ENCODE measurements around the gene OLFML2B. TPM values are rescaled to one million over a fixed set of nuclear protein-coding genes. Genes with fewer than 3 reads are reported as not detected.

OLFML2B gene
- total RNA-seq, 1 experiment from 2014 or later = 0.43 TPM

DNA sequence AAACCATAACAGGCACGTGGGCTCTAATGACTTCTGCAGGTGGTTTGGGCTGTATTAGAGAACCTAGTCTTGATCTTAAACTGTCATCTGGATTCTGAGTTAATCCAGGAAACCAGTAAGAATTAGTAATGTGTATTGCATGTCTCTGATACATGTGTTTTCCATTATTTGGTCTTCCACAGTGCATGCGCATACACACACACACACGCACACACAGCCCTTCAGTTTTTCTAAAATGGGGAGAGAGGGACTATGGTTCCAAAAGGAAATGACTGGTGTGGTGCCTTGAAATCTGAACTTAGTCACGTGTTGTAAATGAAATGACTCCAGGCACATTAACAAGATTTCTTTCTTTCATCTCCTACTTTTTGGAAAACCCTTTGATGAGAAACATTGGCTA, 67.6 kb downstream of the OLFML2B start:
- Mint-ChIP-seq H3K4me3 (ENCODE audit: unreplicated experiment) (no peak overlapping the region), H3K27ac (ENCODE audit: unreplicated experiment) (no peak overlapping the region), H3K4me1 (ENCODE audit: low read depth, unreplicated experiment) (no peaks in the 10 kb centered on the region), H3K36me3 (ENCODE audit: insufficient read depth, unreplicated experiment) (peaks cover 9% of the 10 kb centered on the region), H3K9me3 (ENCODE audit: unreplicated experiment) (no peaks in the 10 kb centered on the region), H3K27me3 (ENCODE audit: insufficient read depth, unreplicated experiment) (no peaks in the 10 kb centered on the region)
- BruUV-seq (replicated peaks) = no TSS peak
- ChIA-PET CTCF (no interaction called here), POLR2A (no interaction called here)
- Histone ChIP-seq H3K4me3 (ENCODE audit: low read depth, low read length) (no peak overlapping the region), H3K27me3 (replicated peaks; ENCODE audit: control insufficient read depth, insufficient read depth, low read length) (no peaks in the 10 kb centered on the region), H3K4me1 (no peaks in the 10 kb centered on the region), H3K9me3 (no peaks in the 10 kb centered on the region), H3K36me3 (ENCODE audit: control insufficient read depth, insufficient read depth, low read length) (no peaks in the 10 kb centered on the region)
- intact Hi-C loops (cut with micrococcal nuclease; ENCODE audit: unreplicated experiment) = loop anchor here (10.0 kb wide), 1 partner anchor 79 kb away; no protein-coding TSS in a partner anchor
- no peak for DNase-seq
- TF ChIP-seq, protein P1, sequence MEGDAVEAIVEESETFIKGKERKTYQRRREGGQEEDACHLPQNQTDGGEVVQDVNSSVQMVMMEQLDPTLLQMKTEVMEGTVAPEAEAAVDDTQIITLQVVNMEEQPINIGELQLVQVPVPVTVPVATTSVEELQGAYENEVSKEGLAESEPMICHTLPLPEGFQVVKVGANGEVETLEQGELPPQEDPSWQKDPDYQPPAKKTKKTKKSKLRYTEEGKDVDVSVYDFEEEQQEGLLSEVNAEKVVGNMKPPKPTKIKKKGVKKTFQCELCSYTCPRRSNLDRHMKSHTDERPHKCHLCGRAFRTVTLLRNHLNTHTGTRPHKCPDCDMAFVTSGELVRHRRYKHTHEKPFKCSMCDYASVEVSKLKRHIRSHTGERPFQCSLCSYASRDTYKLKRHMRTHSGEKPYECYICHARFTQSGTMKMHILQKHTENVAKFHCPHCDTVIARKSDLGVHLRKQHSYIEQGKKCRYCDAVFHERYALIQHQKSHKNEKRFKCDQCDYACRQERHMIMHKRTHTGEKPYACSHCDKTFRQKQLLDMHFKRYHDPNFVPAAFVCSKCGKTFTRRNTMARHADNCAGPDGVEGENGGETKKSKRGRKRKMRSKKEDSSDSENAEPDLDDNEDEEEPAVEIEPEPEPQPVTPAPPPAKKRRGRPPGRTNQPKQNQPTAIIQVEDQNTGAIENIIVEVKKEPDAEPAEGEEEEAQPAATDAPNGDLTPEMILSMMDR (IDR thresholded peaks at IDR 0.05; ENCODE audit: insufficient read depth in 1 of 2, low read depth in 1 of 2, low read length in 1 of 2, severe bottlenecking in 1 of 2, unreplicated experiment in 1 of 2) = no peak

DNA sequence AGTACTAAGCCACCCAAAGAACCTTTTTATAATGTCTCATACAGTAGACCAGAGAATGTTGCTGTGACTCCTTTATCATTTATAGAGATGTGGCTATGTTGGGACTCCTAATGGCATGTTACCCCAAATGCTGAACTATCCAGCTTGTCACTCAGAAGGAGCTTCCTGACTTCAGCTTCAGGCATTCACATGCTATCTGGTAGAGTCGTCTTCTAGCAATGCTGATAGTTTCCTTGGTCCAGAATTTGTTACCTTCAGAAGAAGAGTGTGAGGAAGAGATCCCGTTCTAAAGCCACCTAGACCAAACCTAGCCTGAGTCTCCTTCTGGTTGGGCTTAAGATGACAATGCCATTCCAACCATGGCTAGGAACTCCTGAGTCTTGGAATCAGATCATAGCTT, 68.1 kb downstream of the OLFML2B start:
- Mint-ChIP-seq H3K36me3 (ENCODE audit: insufficient read depth, unreplicated experiment) (peaks cover 9% of the 10 kb centered on the region), H3K27me3 (ENCODE audit: insufficient read depth, unreplicated experiment) (no peaks in the 10 kb centered on the region), H3K9me3 (ENCODE audit: unreplicated experiment) (no peaks in the 10 kb centered on the region), H3K4me1 (ENCODE audit: low read depth, unreplicated experiment) (no peaks in the 10 kb centered on the region), H3K4me3 (ENCODE audit: unreplicated experiment) (no peak overlapping the region), H3K27ac (ENCODE audit: unreplicated experiment) (no peak overlapping the region)
- Histone ChIP-seq H3K9me3 (no peaks in the 10 kb centered on the region), H3K36me3 (ENCODE audit: control insufficient read depth, insufficient read depth, low read length) (no peaks in the 10 kb centered on the region), H3K4me3 (ENCODE audit: low read depth, low read length) (no peak overlapping the region), H3K27me3 (replicated peaks; ENCODE audit: control insufficient read depth, insufficient read depth, low read length) (no peaks in the 10 kb centered on the region), H3K4me1 (no peaks in the 10 kb centered on the region)
- POLR2A ChIA-PET = interaction anchor here (0.5 kb wide), 1 partner anchor 13 kb away, joined by 3 read pairs; no protein-coding TSS in a partner anchor
- TF ChIP-seq, protein P1 (IDR thresholded peaks at IDR 0.05; ENCODE audit: insufficient read depth in 1 of 2, low read depth in 1 of 2, low read length in 1 of 2, severe bottlenecking in 1 of 2, unreplicated experiment in 1 of 2) = no peak
- no TSS peak for BruUV-seq (replicated peaks)
- DNase-seq = no peak
- CTCF ChIA-PET = no interaction called here
- intact Hi-C loops (cut with micrococcal nuclease; ENCODE audit: unreplicated experiment) = loop anchor here (10.0 kb wide), 1 partner anchor 79 kb away; no protein-coding TSS in a partner anchor

DNA sequence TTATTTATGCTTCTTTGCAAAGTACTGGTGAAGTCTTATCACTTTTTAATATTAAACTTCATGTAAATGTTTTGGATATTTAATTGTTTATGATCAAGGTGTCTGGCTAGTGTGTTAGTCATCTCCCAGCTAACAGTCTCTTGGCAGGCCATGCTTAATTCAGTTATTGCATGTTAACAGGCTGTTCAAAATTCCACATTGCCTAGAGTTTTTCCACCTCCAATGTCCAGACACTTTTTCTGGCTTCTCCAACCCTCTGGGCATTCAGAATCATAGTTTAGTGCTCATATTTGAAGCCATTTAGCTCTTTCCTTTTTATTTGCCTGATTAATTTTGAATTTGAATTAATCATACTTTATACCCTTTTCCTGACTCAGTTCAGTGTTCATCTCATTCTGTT, 69.2 kb downstream of the OLFML2B start:
- Mint-ChIP-seq H3K4me3 (ENCODE audit: unreplicated experiment) (no peak overlapping the region), H3K27ac (ENCODE audit: unreplicated experiment) (no peak overlapping the region), H3K4me1 (ENCODE audit: low read depth, unreplicated experiment) (no peaks in the 10 kb centered on the region), H3K27me3 (ENCODE audit: insufficient read depth, unreplicated experiment) (no peaks in the 10 kb centered on the region), H3K36me3 (ENCODE audit: insufficient read depth, unreplicated experiment) (peaks cover 4% of the 10 kb centered on the region), H3K9me3 (ENCODE audit: unreplicated experiment) (no peaks in the 10 kb centered on the region)
- intact Hi-C loops (cut with micrococcal nuclease; ENCODE audit: unreplicated experiment) = loop anchor here (10.0 kb wide), 1 partner anchor 80 kb away; no protein-coding TSS in a partner anchor
- no TSS peak for BruUV-seq (replicated peaks)
- Histone ChIP-seq H3K4me1 (no peaks in the 10 kb centered on the region), H3K27me3 (replicated peaks; ENCODE audit: control insufficient read depth, insufficient read depth, low read length) (no peaks in the 10 kb centered on the region), H3K36me3 (ENCODE audit: control insufficient read depth, insufficient read depth, low read length) (no peaks in the 10 kb centered on the region), H3K4me3 (ENCODE audit: low read depth, low read length) (no peak overlapping the region), H3K9me3 (no peaks in the 10 kb centered on the region)
- POLR2A ChIA-PET = no interaction called here
- CTCF ChIA-PET = no interaction called here
- no peak for DNase-seq
- TF ChIP-seq, protein P1 (IDR thresholded peaks at IDR 0.05; ENCODE audit: insufficient read depth in 1 of 2, low read depth in 1 of 2, low read length in 1 of 2, severe bottlenecking in 1 of 2, unreplicated experiment in 1 of 2) = no peak

All from Caco-2 (cell line).